DND-41 (cell line): Measurements from ENCODE around the gene CELSR1.
"Not testable (repeated sequence)": the region's sequence is repeated elsewhere in the genome, so short reads cannot be mapped to it uniquely, and the experiment has no call there.

Experiments
- EZH2 ChIP-seq: IDR thresholded peaks from 3 replicates; pipeline ENCODE4 v1.6.1; 2012; ENCODE audit warnings: borderline replicate concordance, low read depth, mild to moderate bottlenecking, moderate library complexity, low read length, inconsistent platforms; ENCODE audit not compliant: severe bottlenecking
- TF ChIP-seq, protein P1 (sequence below): IDR thresholded peaks from 2 replicates; pipeline ENCODE4 v1.5.1; 2012; ENCODE audit warnings: borderline replicate concordance, low read length, moderate library complexity, mild to moderate bottlenecking; ENCODE audit not compliant: poor library complexity, severe bottlenecking; ENCODE audit errors: extremely low read depth

GRCh38 chr22:46397049-46397448 lies 140.4 kb downstream of the CELSR1 start:
- TF ChIP-seq, protein P1, sequence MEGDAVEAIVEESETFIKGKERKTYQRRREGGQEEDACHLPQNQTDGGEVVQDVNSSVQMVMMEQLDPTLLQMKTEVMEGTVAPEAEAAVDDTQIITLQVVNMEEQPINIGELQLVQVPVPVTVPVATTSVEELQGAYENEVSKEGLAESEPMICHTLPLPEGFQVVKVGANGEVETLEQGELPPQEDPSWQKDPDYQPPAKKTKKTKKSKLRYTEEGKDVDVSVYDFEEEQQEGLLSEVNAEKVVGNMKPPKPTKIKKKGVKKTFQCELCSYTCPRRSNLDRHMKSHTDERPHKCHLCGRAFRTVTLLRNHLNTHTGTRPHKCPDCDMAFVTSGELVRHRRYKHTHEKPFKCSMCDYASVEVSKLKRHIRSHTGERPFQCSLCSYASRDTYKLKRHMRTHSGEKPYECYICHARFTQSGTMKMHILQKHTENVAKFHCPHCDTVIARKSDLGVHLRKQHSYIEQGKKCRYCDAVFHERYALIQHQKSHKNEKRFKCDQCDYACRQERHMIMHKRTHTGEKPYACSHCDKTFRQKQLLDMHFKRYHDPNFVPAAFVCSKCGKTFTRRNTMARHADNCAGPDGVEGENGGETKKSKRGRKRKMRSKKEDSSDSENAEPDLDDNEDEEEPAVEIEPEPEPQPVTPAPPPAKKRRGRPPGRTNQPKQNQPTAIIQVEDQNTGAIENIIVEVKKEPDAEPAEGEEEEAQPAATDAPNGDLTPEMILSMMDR: not testable (repeated sequence)
- TF ChIP-seq EZH2: not testable (repeated sequence)
